Kidney epithelial cell (primary cell): ENCODE measurements around the gene LETM1. TPM values are rescaled to one million over a fixed set of nuclear protein-coding genes. Genes with fewer than 3 reads are reported as not detected.

Source experiments
- DNase-seq: peaks from one replicate; pipeline ENCODE4 v3.0.0-alpha.2; 2010; ENCODE audit warnings: low read depth
- H3K27me3 ChIP-seq: 2 replicates; pipeline ENCODE4 v1.6.0; 2011; ENCODE audit warnings: low read length; ENCODE audit not compliant: control insufficient read depth, insufficient read depth
- H3K36me3 ChIP-seq: 2 replicates; pipeline ENCODE4 v1.5.1; 2011; ENCODE audit warnings: low read length; ENCODE audit not compliant: control insufficient read depth, insufficient read depth
- H3K4me3 ChIP-seq: 2 replicates; pipeline ENCODE4 v1.5.1; 2011; ENCODE audit warnings: low read depth, mild to moderate bottlenecking, control low read depth, low read length
- total RNA-seq: library from RNA; depleted of rRNA; stranded (reverse); fragments of >200 nt; gene quantifications from 2 replicates; pipeline ENCODE4 v1.2.3, GENCODE V29; 2015
- TF ChIP-seq, protein P1 (sequence below): IDR thresholded peaks from 2 replicates; pipeline ENCODE4 v1.5.1; 2011; ENCODE audit warnings: mild to moderate bottlenecking, moderate library complexity, low read length, control low read depth, inconsistent platforms; ENCODE audit not compliant: insufficient read depth, poor library complexity, severe bottlenecking

Gene LETM1
- total RNA-seq, 1 donor from 2014 or later = 41.5 TPM

DNA sequence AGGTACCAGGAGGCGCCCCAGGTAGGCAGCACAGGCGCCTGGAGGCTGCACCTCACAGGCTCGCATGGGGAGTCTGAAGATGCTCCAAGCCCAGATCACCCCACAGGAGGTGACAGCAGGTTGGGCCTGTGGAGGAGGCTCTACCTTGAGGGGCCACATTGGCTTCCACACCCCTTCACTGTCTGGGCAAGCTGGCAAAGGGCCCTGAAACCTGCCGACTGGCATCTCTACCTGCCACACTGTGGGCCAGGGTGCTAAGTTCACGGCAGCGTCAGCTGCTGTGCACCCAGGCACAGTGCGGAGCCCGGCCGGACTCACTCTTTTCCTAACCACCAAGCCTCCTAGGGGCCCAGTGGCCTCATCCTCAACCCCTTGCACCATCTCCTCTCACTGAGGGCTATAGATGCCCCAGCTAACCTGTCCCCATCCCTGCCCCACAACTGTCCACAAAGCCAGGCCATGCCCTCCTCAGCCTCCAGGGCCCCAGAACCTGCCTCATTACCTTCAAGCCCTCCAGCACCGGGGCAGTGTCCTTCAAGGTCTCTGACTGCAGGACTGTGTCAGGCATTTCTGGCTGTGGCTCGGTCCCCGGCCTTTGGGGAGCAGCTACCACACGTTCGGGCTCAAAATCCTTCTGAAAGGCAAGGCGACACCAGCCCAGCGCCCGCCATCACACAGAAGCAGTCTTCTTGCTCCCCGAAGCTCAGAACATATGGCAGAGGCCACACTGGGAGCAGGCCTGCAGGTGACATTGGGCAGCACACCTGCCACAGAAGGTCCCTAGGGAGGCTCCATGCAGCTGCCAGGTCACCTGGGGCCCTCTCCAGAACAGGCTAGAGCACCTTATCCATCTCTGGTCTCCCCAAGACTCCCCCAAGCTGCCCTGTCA is 34.0 kb downstream of the LETM1 start:
- TF ChIP-seq, protein P1, sequence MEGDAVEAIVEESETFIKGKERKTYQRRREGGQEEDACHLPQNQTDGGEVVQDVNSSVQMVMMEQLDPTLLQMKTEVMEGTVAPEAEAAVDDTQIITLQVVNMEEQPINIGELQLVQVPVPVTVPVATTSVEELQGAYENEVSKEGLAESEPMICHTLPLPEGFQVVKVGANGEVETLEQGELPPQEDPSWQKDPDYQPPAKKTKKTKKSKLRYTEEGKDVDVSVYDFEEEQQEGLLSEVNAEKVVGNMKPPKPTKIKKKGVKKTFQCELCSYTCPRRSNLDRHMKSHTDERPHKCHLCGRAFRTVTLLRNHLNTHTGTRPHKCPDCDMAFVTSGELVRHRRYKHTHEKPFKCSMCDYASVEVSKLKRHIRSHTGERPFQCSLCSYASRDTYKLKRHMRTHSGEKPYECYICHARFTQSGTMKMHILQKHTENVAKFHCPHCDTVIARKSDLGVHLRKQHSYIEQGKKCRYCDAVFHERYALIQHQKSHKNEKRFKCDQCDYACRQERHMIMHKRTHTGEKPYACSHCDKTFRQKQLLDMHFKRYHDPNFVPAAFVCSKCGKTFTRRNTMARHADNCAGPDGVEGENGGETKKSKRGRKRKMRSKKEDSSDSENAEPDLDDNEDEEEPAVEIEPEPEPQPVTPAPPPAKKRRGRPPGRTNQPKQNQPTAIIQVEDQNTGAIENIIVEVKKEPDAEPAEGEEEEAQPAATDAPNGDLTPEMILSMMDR = no peak

DNA sequence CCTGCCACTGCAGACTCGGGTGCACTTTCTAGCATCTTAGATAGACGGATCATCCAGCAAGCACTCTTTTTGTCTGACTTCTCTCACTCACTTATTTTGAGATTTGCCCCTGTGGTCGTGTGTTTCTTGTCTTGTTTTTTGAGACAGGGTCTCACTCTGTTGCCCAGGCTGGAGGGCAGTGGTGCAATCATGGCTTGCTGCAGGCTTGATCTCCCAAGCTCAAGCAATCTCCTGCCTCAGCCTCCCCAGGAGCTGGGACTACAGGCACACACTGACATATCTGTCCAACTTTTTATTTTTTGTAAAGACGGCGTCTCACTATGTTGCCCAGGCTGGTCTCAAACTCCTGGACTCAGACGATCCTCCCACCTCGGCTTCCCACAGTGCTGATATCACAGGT is 36.1 kb downstream of the LETM1 start:
- no peak overlapping the region for H3K4me3 ChIP-seq
- peaks cover 3% of the 10 kb centered on the region for H3K36me3 ChIP-seq

More for the DNA sequence above, 34.0 kb downstream of the LETM1 start:
- no peak for DNase-seq
- Histone ChIP-seq H3K36me3 (peaks cover 1% of the 10 kb centered on the region), H3K4me3 (no peak overlapping the region), H3K27me3 (no peaks in the 10 kb centered on the region)

DNA sequence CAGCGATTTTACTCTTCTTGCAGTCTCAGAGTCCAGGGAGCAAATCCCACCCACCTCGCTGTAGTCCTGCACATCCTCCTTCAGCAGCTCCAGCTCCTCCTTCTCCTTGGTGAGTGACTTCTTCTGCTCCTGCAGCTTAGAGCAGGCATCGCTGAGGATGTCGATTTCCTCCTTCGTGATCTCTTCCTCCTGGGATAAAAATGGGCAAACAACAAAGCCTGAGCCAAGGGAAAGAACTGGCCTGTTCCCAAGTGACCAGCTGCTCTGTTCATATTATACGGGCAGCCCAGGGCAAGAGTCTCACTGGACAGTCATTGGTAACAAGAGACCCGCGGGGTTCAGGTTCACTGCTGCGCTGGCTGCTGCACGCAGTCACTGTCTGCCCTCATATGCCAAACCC is 36.7 kb downstream of the LETM1 start:
- H3K4me3 ChIP-seq = no peak overlapping the region
- no peaks in the 10 kb centered on the region for H3K27me3 ChIP-seq
- H3K36me3 ChIP-seq = peaks cover 3% of the 10 kb centered on the region
- DNase-seq = no peak
- TF ChIP-seq, protein P1 = no peak

More for the DNA sequence above, 36.1 kb downstream of the LETM1 start:
- DNase-seq = no peak
- H3K27me3 ChIP-seq = no peaks in the 10 kb centered on the region
- TF ChIP-seq, protein P1 = no peak

DNA sequence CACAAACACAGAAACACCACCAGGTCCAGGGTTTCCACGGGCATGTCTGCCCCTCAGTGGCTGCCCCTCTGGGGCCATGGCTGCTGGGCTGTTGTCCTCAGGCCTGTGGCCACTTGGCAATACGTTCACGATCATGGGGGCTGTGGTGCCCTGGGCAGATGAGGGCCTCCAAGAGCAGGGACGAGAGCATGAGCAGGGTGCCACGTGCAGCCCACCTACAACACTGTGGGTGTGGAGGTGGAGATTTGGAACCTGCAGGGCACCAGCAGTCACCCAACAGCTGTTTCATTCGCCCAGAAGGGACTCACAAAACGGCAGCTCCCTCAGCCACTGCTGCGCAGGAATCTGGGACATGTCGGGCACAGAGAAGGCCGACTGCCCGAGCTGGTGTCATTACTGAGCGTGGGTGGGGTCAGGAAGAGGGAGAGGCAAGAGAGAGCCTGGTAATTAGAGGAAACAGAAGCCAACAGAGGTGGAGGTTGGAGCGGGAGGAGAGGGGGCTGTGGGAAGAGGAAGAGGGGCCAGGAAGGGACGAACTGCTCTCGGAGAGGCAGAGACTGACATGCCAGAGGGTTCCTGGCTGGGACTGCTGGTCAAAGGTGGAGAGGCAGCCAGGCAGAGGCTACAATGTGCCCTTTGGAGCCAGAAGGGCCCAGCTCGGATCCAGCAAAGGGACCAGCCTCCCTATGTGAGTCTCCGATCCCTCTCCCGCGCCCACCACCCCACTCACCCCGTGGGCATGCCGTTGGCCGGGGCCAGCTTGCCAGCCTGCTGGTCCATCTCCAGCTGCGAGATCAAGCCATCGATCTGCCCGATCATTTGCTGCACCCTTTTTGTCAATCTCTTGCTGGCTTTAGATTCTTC is 39.7 kb downstream of the LETM1 start:
- TF ChIP-seq, protein P1 = no peak
- H3K36me3 ChIP-seq = peaks cover 3% of the 10 kb centered on the region
- DNase-seq = no peak

DNA sequence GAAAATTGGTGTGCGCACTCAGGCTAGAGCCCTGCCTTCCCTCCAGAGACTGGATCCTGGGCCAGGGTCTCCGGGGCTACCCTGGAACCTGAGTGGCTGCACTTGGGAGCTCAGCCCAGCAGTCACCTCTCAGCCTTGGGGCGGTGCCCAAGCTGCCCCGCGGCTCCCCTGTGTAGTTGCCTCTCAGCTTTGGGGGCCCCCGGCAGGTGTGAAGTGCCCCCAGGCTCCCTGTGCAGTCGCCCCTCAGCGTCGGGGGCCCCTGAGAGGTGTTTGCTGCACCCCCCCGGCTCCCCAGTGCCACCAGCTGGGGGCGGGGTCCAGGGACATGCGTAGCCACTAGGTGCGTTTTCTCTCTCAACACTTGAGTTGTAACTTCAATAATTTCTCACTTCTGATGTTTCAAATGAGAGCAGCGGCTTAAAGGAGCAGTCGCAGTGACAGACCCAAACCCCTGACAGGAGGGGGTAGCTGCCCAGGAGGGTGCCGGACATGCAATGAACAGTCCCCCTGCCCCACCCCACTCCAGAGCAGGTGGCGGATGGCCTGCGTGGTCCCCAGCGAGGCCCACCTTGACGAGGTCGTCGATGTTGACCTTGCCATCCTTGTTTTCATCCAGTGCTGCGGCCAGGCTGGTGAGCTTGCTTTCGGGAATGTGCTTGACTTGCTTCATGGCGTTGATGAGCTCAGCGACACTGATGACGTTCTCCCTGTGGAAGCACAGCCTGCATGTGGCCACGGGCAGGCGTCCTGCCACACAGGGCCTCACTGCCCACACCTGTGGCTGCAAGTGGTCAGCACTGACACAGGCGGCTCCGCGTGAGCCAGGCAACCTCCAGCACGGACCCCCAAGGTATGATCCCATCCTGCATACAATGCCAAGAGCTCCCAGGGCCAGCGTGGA is 40.6 kb downstream of the LETM1 start:
- Histone ChIP-seq H3K4me3 (no peak overlapping the region), H3K36me3 (peaks cover 3% of the 10 kb centered on the region), H3K27me3 (no peaks in the 10 kb centered on the region)
- DNase-seq = no peak
- TF ChIP-seq, protein P1 = no peak

More for the DNA sequence above, 39.7 kb downstream of the LETM1 start:
- no peaks in the 10 kb centered on the region for H3K27me3 ChIP-seq
- H3K4me3 ChIP-seq = no peak overlapping the region
